HG03066 (cell line): ENCODE data around the gene MAGOH.
A peak's percentile ranks its signal among the peaks of the same experiment; 100 is the strongest.
"Not testable (repeated sequence)": the region's sequence is repeated elsewhere in the genome, so short reads cannot be mapped to it uniquely, and the experiment has no call there.

Experiments used
- ATAC-seq: cut with Tn5 transposase; IDR thresholded peaks from one replicate; pipeline ENCODE4 v1.9.1; 2021; ENCODE audit warnings: low read depth; ENCODE audit not compliant: unreplicated experiment

Gene MAGOH

GRCh38 chr1:53241828-53242227 lies 3.5 kb upstream of the MAGOH start:
- ATAC-seq = no peak

- ATAC-seq = no peak
These were observed 680 bp downstream of the MAGOH start for GRCh38 chr1:53237638-53238037.

GRCh38 chr1:53220962-53221286 lies 17.4 kb downstream of the MAGOH start:
- ATAC-seq = no peak

GRCh38 chr1:53220171-53220961 lies 18.0 kb downstream of the MAGOH start, which contains the start of gene CZIB:
Gene CZIB (minus strand): TSS chr1:53220634. CDS start chr1:53220575, 59 bp downstream.
- peak; percentile 96 for ATAC-seq

GRCh38 chr1:53219711-53220110 lies 18.6 kb downstream of the MAGOH start:
- no peak for ATAC-seq

- no peak for ATAC-seq
These were observed 20.1 kb downstream of the MAGOH start for GRCh38 chr1:53218201-53218600.

GRCh38 chr1:53214376-53214940 lies 23.9 kb downstream of the MAGOH start:
- no peak for ATAC-seq

- no peak for ATAC-seq
These were observed 27.4 kb downstream of the MAGOH start for GRCh38 chr1:53210954-53211353.

- no peak for ATAC-seq
These were observed 28.0 kb downstream of the MAGOH start for GRCh38 chr1:53210352-53210751.

GRCh38 chr1:53207726-53208125 lies 30.6 kb downstream of the MAGOH start:
- ATAC-seq = no peak

- ATAC-seq = no peak
These were observed 31.5 kb downstream of the MAGOH start for GRCh38 chr1:53206735-53207379.

GRCh38 chr1:53206083-53206685 lies 32.1 kb downstream of the MAGOH start:
- not testable (repeated sequence) for ATAC-seq

- not testable (repeated sequence) for ATAC-seq
These were observed 32.8 kb downstream of the MAGOH start for GRCh38 chr1:53205496-53205895.

GRCh38 chr1:53203466-53203865 lies 34.9 kb downstream of the MAGOH start:
- no peak for ATAC-seq

- no peak for ATAC-seq
These were observed 40.1 kb downstream of the MAGOH start for GRCh38 chr1:53198241-53198651.

GRCh38 chr1:53197291-53198200 lies 40.8 kb downstream of the MAGOH start:
- no peak for ATAC-seq

GRCh38 chr1:53196485-53197290 lies 41.6 kb downstream of the MAGOH start, which contains the start of gene CPT2:
Gene CPT2 (plus strand): TSS chr1:53196824. CDS start chr1:53196944, 120 bp downstream.
- peak; percentile 100 for ATAC-seq

GRCh38 chr1:53196017-53196484 lies 42.3 kb downstream of the MAGOH start:
- no peak for ATAC-seq
